G401 (cell line): ENCODE data around the gene STAC3. TPM values are rescaled to one million over a fixed set of nuclear protein-coding genes. Genes with fewer than 3 reads are reported as not detected.
A peak's percentile ranks its signal among the peaks of the same experiment; 100 is the strongest.
"Not testable (repeated sequence)": the region's sequence is repeated elsewhere in the genome, so short reads cannot be mapped to it uniquely, and the experiment has no call there.

Source experiments
- DNase-seq: peaks from one replicate; pipeline ENCODE4 v3.0.0-alpha.2; 2015; ENCODE audit warnings: low spot score
- in situ Hi-C: cut with HindIII; loops from 2 replicates; pipeline ENCODE4 v1.10.0; 2016; ENCODE audit warnings: low sequenced_read_pairs, mixed read lengths
- total RNA-seq: library from RNA; depleted of rRNA; stranded (reverse); fragments of >200 nt; shearing (Covaris generic); gene quantifications from 2 replicates; pipeline ENCODE4 v1.2.3, GENCODE V29; 2014; rRNA removed

Gene STAC3
- total RNA-seq, result 0.14 TPM in 1 of 2 replicates, not detected in the other

DNA sequence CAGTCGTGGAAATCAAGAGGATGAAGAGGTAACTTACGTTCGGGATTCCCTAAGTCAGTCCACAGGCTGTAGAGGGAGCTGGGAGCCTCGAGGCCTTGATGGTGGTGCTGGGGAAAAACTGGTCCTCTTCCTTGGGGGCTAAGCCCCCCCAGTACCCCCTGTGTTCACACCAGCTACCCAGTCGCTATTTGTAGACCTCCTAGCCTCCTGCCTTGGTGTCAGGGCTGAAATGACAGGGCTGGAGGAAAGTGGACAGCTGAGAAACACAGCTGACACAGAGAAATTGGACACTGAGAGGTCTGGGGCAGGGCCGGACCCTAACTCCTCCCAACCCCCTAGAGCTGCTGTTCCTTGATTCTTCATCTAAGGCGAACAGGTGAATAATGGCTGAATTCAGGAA lies at the start of gene STAC3:
STAC3 (minus strand) TSS at position 232 of the 400 bp plus-strand sequence. CDS start 1,551 bp downstream, outside the sequence.
- no peak for DNase-seq
- in situ Hi-C loops, result no loop called here

DNA sequence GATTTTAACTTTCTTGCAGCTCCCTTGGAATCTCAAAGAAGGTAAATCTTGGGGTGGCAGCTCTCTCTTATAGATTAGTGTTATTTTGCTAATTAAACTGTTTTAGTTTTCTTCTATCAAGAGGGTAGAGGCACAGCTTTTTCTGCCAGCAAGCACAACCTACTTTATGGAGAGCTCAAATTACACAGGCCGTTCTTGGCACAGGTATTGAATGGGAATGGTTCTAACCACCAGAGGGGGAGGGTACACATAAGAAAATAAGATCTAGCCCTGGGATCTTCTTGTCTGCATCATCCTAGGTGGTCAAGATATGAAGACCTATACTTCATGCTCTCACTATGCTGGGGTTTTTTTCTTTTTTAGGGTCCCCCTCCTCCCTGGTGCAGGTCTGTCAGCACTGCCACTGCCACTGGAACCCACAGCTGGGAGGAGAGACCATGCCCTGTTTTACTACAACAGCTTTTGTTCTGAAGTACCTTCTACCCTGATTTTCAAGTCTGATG lies 48.6 kb upstream of the STAC3 start:
- in situ Hi-C loops, result no loop called here
- DNase-seq, result no peak

DNA sequence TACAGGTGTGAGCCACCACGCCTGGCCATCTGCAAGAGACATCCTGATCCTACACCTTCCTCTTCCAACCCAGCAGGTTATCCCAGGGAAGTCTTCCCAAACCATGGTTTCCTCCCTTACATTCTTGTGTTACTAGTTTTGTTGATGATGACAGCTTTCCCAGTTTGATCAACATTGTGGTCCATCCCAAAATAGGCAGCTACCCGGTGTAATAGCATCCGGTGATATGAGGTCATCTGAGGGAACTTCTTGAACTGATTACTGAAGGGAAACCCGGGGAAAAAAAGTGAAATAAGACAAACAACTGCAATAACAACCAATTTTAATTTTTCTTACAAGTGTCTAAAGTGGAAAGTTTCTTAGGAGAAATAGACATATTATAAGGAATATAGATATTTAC lies 45.3 kb upstream of the STAC3 start:
- no peak for DNase-seq

DNA sequence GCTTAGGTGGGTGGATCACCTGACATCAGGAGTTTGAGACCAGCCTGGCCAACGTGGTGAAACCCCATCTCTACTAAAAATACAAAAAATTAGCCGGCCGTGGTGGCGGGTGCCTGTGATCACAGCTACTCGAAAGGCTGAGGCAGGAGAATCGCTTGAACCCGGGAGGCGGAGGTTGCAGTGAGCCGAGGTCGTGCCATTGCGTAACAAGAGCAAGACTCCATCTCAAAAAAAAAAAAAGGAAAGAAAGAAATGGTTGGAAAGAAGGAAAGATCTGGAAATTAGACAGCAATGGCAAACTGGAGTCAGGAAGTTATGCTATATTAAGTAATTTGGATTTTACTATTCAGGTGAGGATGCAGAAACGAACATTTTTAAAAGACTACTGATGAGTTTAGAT lies 31.1 kb upstream of the STAC3 start:
- DNase-seq, in situ Hi-C loops: not testable (repeated sequence)

More for the DNA sequence above, 45.3 kb upstream of the STAC3 start:
- in situ Hi-C loops, result no loop called here

DNA sequence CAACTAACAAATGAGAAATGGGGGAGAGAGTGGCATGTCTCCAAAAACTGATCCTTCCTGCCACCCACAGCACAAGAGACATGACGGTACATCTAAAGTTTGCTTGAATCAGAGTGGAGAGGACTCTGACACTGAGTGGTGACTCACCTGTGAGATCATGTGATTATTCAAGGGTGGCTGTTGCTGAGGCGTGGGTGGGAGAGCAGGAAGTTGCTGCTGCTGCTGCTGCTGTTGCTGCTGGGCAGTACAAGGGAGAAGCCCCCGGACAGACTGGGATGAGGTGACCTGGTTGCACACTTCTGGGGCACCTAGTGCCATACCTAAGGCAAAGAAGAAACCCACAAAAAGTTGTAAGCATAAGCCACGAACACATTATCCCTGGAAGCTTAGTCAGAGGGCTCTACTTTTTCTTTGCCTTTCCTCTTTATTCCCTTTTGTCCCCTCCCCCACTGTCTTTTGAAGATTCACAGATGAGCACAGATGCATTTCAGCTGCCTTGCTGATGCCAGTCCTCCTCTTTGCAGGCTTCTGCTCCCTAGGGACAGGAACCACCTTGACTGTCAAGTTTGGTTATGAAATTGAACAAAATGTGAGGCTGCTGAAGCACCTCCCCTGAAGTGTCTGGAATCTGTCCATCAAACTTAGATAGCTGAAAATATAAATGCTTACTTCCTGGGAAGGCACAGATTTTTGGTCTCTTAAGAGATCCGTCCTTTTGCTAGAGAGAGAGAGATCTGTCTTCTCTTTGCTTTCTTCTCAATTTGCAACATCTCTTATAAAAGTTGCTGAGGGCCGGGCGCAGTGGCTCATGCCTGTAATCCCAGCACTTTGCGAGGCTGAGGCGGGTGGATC lies 29.4 kb upstream of the STAC3 start:
- DNase-seq, result no peak
- in situ Hi-C loops, result no loop called here

DNA sequence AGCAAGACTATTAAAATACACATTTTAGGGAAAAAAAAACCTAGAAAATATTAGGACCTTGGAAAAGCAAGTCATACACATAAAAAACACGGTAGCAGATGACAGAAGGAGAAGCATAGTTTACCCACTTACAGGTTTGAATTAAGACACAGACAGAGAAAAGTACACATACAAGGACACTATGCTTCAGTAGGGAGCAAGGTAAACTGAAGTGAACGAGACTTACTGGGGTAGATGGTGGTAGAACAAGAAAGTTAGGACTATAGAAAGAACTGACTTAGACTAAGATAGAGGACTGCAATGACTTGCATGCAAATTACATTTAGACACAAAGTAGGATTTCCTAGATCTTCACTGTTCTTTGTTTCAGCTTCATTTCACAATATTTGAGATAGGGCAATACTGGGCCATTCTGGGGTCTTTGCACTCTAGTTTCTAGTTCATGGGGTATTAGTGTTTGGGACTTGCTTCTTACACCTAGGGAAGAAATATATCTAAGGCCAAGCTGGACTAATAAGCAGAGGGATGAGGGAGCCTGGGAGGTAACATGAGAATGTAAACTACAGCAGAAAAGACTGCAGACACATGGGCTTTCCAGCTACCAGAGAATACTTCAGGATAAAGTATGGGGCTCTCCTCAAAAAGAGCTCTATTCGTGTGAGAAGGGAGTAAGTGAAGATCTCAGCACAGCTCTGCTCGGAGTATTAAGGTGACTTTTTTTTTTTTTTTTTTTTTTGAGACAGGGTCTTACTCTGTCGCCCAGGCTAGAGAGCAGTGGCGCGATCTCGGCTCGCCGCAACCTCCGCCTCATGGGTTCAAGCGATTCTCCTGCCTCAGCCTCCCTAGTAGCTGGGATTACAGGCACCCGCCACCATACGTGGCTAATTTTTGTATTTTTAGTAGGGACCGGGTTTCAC lies 27.7 kb upstream of the STAC3 start:
- DNase-seq, result no peak
- in situ Hi-C loops, result no loop called here

DNA sequence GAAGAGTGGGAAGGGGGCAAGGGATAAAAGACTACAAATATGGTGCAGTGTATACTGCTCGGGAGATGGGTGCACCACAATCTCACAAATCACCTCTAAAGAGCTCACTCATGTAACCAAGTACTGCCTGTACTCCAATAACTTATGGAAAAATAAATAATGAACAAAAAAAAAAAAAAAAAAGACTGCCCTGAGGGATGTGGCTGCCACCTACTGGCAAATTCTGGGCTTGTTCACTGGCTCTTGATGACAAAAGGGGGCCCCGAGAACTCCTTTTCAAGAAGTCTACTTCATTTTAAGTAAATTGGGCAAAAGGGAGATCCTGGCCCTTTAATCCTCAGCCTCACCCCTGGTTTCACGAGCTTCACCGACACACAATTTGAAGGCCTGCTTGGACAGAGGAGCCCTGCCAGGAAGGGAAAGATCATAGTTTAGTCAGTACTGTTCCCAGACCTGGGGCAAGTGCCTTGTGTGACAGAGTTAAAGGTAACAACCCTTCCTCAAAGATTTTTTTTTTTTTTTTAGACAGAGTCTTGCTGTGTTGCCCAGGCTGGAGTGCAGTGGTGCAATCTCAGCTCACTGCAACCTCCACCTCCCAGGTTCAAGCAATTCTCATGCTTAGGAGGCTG lies 26.1 kb upstream of the STAC3 start:
- in situ Hi-C loops, result no loop called here
- DNase-seq, result peak; percentile 43

DNA sequence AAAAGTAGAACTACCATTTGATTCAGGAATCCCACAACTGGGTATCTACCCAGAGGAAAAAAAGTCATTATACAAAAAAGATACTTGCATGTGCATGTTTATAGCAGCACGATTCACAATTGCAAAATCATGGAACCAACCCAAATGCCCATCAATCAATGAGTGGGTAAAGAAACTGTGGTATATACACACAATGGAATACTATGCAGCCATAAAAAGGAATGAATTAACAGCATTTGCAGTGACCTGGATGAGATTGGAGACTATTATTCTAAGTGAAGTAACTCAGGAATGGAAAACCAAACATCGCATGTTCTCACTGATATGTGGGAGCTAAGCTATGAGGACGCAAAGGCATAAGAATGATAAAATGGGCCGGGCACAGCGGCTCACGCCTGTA lies 25.2 kb upstream of the STAC3 start:
- in situ Hi-C loops, DNase-seq: not testable (repeated sequence)

DNA sequence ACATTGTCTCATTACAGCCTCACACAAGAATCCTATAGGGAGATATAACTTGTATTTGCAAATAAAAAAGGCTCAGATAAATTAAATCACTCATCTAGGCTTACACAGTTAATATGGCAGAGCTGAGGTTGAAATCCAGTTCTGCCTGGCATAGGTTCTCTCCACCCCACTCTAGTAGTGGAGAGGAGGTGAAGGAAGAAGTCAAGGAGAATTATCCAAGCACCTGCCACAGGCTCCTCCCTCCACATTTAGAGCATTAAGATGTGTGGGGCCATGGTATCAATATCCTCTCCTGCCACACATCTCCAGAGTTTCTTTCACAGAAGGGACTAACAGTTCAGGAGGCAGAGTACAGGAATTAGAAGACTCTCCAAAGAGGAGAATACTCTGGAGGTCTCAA lies 22.5 kb upstream of the STAC3 start:
- DNase-seq, result no peak
- in situ Hi-C loops, result no loop called here

DNA sequence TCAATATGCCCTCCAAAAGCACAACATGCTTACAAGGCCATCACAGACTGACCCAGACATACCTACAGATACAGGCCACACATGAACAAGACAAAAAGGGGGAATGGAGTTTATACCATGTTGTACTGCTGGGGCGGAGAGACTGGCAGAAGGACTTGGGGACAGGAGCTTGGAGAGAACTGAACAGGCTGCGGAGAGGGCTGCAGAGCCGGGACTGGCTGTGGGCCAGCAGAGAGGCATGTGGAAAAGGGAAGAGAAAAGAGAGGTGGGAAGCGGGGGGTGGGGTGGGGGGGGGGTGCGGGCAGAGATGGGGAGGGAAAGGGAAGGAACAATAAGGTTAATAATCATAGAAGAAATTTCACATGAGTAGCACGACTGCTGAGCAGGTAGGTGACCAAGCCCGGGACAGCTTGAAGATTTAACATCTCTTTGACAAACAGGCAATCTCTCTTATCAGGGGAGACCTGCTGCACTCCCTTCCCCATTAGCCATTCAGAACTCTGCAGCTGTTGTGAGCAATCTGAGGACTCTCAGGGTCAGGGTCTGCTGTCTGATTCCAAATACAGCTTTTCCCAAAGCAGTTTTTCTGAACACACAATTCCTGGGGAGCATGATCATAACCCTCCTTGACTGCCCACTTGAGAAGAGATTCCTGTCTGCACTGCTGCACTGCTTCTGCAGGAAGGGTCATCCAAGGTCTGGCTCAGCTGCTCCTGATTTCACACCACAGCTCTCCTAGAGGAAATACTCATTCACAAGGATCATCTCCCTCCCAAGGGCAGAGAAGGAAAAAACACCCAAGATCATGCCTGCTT lies 21.6 kb upstream of the STAC3 start:
- in situ Hi-C loops, result no loop called here
- peak; percentile 60 for DNase-seq

DNA sequence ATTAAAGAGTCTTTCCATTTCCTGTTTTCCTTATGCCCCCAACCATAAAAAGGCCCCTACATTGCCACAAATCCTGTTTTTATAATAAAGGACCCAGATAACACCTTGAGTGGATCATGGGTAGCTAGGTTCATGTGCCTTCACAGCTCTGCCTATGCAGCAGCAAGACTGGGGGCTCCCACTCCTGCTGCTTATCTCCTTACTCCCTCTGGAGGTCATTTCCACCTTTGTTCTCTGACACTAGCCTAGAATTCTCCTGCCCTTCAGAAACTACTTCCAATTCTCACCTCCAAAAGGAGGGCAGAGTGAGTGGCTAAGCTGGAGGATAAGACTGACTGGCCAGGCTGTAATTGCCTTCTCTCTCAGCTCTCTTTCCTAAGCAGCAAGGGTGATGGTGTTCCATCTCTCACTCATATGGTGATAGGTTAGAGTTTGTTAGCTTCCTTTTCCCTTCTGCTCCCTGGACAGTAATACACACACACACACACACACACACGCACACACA lies 20.0 kb upstream of the STAC3 start:
- DNase-seq, result peak; percentile 20
- in situ Hi-C loops, result no loop called here

DNA sequence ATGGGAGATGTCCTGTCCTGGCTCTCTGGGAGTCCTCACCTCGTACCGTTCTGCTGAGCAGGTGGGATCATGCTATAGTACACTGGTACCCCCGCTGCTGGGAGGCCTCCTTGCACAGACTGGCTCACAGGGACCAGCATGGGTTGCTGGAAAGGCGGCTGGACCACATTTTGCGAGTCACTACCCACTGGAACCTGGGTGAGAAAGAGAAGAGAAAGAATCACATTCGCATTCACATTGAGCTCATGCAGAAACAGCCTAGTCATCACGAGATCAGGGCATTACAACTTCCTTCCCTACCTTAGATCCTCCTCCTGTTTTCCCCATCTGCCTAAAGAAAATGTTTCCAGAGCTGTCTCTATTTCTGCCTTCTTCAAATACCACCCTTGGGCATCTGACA lies 17.3 kb upstream of the STAC3 start:
- no peak for DNase-seq
- in situ Hi-C loops, result no loop called here

DNA sequence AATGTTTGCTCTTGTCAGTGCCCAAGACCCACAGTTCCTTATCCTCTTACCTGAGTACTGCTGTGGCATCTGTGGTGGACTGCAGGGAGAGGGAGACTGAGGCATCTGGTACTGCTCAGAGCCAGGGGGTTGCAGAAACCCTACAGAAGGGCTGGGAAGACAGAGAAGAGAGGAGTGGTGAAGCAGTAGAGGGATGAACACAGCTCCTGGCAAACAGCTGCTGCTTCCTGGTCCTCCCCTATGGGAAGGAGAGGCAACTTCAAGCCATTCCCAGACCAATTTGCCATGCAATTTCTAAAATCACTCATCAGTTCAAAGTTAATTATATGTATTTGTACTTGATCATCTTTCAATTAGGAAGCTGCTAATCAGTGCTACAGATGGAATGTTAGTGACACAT lies 15.7 kb upstream of the STAC3 start:
- no peak for DNase-seq
- in situ Hi-C loops, result no loop called here

DNA sequence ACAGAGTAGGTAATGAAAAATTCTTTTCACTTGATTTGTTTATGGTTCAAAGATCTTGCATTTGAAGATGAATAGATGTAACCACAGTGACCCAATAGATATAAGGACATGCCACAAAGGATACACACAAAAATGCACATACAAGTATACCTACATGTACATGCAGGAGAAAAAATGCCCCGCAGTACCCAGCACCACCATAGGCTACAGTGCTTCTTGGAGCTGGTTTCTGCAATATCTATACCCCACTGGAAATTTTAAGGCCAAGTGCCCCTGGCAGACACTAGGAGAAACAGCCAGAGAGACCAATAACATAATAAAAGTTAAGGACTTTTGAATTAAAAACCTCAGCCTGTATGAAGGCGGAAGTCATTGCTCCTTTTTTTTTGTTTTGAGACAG lies 12.1 kb upstream of the STAC3 start:
- DNase-seq, result no peak
- in situ Hi-C loops, result no loop called here

DNA sequence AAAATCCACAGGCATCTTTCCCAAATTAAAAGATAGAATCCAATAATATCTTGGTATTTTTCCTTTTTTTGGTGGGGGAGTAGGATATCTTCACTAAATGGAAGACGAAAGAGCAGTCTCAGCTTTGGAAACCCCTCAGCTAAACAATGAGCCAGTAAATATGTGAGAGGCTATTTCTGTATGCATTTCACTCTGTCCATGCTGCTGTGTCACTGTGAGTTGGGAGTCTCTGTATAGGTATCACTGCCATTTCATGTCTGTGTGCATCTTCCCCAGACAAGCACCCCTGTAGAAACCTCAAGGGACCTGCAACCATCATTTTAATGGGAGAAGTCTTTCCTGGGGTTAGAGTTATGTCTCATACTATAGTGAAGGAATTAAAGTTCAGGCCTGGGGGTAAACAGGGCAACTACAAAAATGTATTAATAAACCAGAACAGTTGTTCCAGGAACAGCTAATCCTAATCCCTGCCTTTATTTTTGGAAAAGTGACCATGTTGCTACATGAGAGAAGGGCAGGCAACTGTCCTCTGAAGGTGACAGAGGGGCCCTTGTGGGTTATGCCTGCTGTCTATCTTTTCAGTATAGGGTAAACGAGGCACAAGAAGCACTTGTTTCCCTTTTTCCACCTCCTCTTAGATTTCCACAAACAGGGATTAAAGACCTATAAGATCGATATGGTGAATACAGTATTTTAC lies 11.3 kb upstream of the STAC3 start:
- no peak for DNase-seq
- in situ Hi-C loops, result no loop called here

DNA sequence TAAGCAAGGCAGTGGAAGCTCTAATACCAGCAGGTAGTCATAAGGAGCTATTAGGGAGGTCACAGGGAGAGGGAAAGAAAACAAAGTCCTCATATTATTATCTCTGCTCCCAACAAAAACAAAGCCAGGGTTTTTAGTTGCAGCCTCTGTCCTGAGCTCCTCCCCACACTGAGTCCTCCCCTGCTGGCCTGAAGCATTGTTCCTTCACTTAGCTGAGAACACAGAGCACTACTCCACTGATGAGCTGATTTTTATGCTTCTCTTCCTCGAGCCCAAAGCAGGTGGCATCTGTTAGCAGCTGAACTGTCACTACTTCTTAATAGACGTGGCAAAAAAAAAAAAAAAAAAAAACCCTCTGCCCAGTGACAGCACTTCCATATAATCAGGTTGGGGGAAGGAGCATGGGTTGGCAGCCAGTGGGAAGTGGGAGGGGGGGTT lies 10.5 kb upstream of the STAC3 start:
- peak; percentile 71 for DNase-seq
- in situ Hi-C loops, result no loop called here

DNA sequence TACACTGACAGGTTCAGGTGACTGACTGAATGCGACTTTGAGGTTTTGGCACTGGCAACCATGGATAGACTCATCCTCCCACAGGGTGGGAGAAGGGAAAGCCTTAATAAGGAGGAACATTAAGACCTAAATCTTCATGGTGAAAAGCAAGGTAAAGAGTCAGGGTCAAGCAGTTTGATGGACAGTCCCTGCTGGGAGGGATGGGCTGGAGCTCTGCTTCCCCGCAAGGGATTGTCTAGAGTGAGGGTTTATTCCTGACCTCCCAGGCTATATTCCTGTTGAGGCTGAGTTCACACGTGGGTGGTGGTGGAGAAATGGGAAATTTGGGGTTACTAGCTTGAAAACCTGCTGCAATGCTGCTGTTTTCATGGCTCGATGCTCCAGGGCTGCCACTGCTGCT lies 9.4 kb upstream of the STAC3 start:
- in situ Hi-C loops, result no loop called here
- no peak for DNase-seq
